SK-N-SH treated with all-trans-retinoic acid at 6 μM for 48 hours (cell line): ENCODE results near the gene PCSK5.

Experiments used
- ARNTL ChIP-seq: fragments of 450-650 bp; formaldehyde crosslinking; IDR thresholded peaks from 2 replicates; pipeline ENCODE4 v1.5.0; 2020; ENCODE audit warnings: low read depth, mild to moderate bottlenecking, moderate library complexity, borderline replicate concordance
- PATZ1 ChIP-seq: fragments of 250-450 bp; sonication (Bioruptor Pico); IDR thresholded peaks from 2 replicates; pipeline ENCODE4 v1.8.0; 2020; ENCODE audit warnings: mild to moderate bottlenecking, moderate library complexity, borderline replicate concordance
- TOX ChIP-seq: fragments of 250-450 bp; sonication (Bioruptor Pico); IDR thresholded peaks from 2 replicates; pipeline ENCODE4 v1.8.0; 2021; ENCODE audit warnings: mild to moderate bottlenecking, moderate library complexity, borderline replicate concordance
- ZFP3 ChIP-seq: fragments of 250-450 bp; sonication (Bioruptor Pico); IDR thresholded peaks from 2 replicates; pipeline ENCODE4 v1.5.0; 2020; ENCODE audit warnings: mild to moderate bottlenecking, moderate library complexity
- ZFP30 ChIP-seq: fragments of 450-650 bp; formaldehyde crosslinking; IDR thresholded peaks from 2 replicates; pipeline ENCODE4 v1.5.0; 2022; ENCODE audit warnings: mild to moderate bottlenecking, moderate library complexity

- TF ChIP-seq ARNTL (CRISPR knock-in tag) (no peak), ZFP30 (no peak), PATZ1 (CRISPR knock-in tag) (no peak), ZFP3 (CRISPR knock-in tag) (no peak), TOX (CRISPR knock-in tag) (no peak)
Observed at GRCh38 chr9:76357555-76357954, 467.1 kb downstream of the PCSK5 start.
